ENCODE results near the gene TOMM20.

The TOMM20 gene

GRCh38 chr1:235122348-235122747, 6.3 kb downstream of the TOMM20 start:
- TF ChIP-seq CTCF (IDR thresholded peaks at IDR 0.05; ENCODE audit: low read depth, low read length, poor library complexity, severe bottlenecking) (no peak), EZH2phosphoT487 (IDR thresholded peaks at IDR 0.05; ENCODE audit: borderline replicate concordance, low read length) (no peak)
- no peak overlapping the region for H3K4me3 ChIP-seq (ENCODE audit: low read length)
- peaks cover 97% of the 10 kb centered on the region for H3K36me3 ChIP-seq (ENCODE audit: control insufficient read depth, low read length)
- H4K20me1 ChIP-seq (ENCODE audit: control insufficient read depth, insufficient read depth, low read depth, low read length) = peaks cover 47% of the 10 kb centered on the region
- H3K9me2 ChIP-seq (replicated peaks; ENCODE audit: control insufficient read depth, low read length) = no peaks in the 10 kb centered on the region
- H3K4me2 ChIP-seq (ENCODE audit: low read length) = no peak overlapping the region
- peaks cover 10% of the 10 kb centered on the region; the same call in 1 of the 2 replicates for H3F3A ChIP-seq (ENCODE audit: control insufficient read depth, insufficient read depth)
- H3K27ac ChIP-seq (ENCODE audit: low read depth, low read length) = no peak overlapping the region
- H3K79me2 ChIP-seq (ENCODE audit: control insufficient read depth, low read length) = peaks cover 100% of the 10 kb centered on the region
- peaks cover 32% of the 10 kb centered on the region for H3K4me1 ChIP-seq (ENCODE audit: control insufficient read depth, low read length)
- H3K27me3 ChIP-seq (ENCODE audit: control insufficient read depth, low read length) = no peaks in the 10 kb centered on the region
- no peaks in the 10 kb centered on the region for H3K9me3 ChIP-seq (ENCODE audit: control insufficient read depth, insufficient read depth, low read length)

- TF ChIP-seq CTCF (IDR thresholded peaks at IDR 0.05; ENCODE audit: low read depth, low read length, poor library complexity, severe bottlenecking) = no peak
- TF ChIP-seq EZH2phosphoT487 (IDR thresholded peaks at IDR 0.05; ENCODE audit: borderline replicate concordance, low read length) = no peak
- peaks cover 42% of the 10 kb centered on the region for H3F3A ChIP-seq (ENCODE audit: control insufficient read depth, insufficient read depth)
- no peak overlapping the region for H3K4me2 ChIP-seq (ENCODE audit: low read length)
- H3K4me3 ChIP-seq (ENCODE audit: low read length) = no peak overlapping the region
- peaks cover 92% of the 10 kb centered on the region for H3K36me3 ChIP-seq (ENCODE audit: control insufficient read depth, low read length)
- H3K79me2 ChIP-seq (ENCODE audit: control insufficient read depth, low read length) = peaks cover 43% of the 10 kb centered on the region
- H4K20me1 ChIP-seq (ENCODE audit: control insufficient read depth, insufficient read depth, low read depth, low read length) = peaks cover 8% of the 10 kb centered on the region; the same call in 1 of the 2 replicates
- no peaks in the 10 kb centered on the region for H3K9me2 ChIP-seq (replicated peaks; ENCODE audit: control insufficient read depth, low read length)
- H3K9me3 ChIP-seq (ENCODE audit: control insufficient read depth, insufficient read depth, low read length) = no peaks in the 10 kb centered on the region
- H3K27ac ChIP-seq (ENCODE audit: low read depth, low read length) = no peak overlapping the region
- H3K27me3 ChIP-seq (ENCODE audit: control insufficient read depth, low read length) = no peaks in the 10 kb centered on the region
- no peaks in the 10 kb centered on the region for H3K4me1 ChIP-seq (ENCODE audit: control insufficient read depth, low read length)
Observed at GRCh38 chr1:235113183-235113917, 15.3 kb downstream of the TOMM20 start.

GRCh38 chr1:235112297-235113182, 16.1 kb downstream of the TOMM20 start:
- Histone ChIP-seq H3K27ac (ENCODE audit: low read depth, low read length) (no peak overlapping the region), H3K4me2 (ENCODE audit: low read length) (no peak overlapping the region), H3F3A (ENCODE audit: control insufficient read depth, insufficient read depth) (peaks cover 49% of the 10 kb centered on the region), H4K20me1 (ENCODE audit: control insufficient read depth, insufficient read depth, low read depth, low read length) (peaks cover 8% of the 10 kb centered on the region; the same call in 1 of the 2 replicates), H3K79me2 (ENCODE audit: control insufficient read depth, low read length) (peaks cover 35% of the 10 kb centered on the region), H3K4me1 (ENCODE audit: control insufficient read depth, low read length) (no peaks in the 10 kb centered on the region), H3K9me2 (replicated peaks; ENCODE audit: control insufficient read depth, low read length) (no peaks in the 10 kb centered on the region), H3K27me3 (ENCODE audit: control insufficient read depth, low read length) (no peaks in the 10 kb centered on the region), H3K36me3 (ENCODE audit: control insufficient read depth, low read length) (peaks cover 92% of the 10 kb centered on the region), H3K9me3 (ENCODE audit: control insufficient read depth, insufficient read depth, low read length) (no peaks in the 10 kb centered on the region), H3K4me3 (ENCODE audit: low read length) (no peak overlapping the region)
- TF ChIP-seq CTCF (IDR thresholded peaks at IDR 0.05; ENCODE audit: low read depth, low read length, poor library complexity, severe bottlenecking) = no peak
- no peak for TF ChIP-seq EZH2phosphoT487 (IDR thresholded peaks at IDR 0.05; ENCODE audit: borderline replicate concordance, low read length)

Data from DOHH2 (cell line).